ENCODE results near the gene TBC1D22A.

Gene TBC1D22A

GRCh38 chr22:46980392-46980791 is 217.9 kb downstream of the TBC1D22A start:
- CTCF ChIA-PET, result interaction anchor here (1.4 kb wide), 1 partner anchor 10 kb away, joined by 3 read pairs; no protein-coding TSS in a partner anchor
- no peak for DNase-seq (ENCODE audit: low read depth, low spot score)
- H3K4me3 ChIP-seq (ENCODE audit: low read depth, low read length), result no peak overlapping the region
- TF ChIP-seq CTCF (IDR thresholded peaks at IDR 0.05; ENCODE audit: insufficient read depth, low read length, missing control alignments), result no peak
- POLR2A ChIA-PET, result no interaction called here

DNA sequence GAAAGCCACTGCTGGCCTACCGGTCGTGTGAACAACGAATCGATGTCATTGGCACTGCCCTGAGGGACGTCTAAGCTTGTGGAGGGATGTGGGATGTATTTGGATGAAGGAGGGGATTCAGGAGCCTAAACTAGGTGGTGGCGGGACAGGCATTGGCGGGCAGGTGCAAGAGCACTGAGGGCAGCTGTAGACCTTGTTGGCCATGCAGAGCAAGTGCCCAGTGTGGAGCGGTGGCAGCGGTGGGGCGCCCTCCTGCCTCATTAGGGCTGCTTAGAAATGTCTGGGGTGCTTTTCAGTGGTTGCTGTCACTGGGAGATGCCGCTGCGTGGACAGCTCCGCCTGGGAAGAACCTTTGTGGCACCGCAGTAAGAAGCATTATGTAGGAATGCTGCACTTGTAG is 220.2 kb downstream of the TBC1D22A start:
- DNase-seq (ENCODE audit: low read depth, low spot score), result no peak
- no peak for TF ChIP-seq CTCF (IDR thresholded peaks at IDR 0.05; ENCODE audit: insufficient read depth, low read length, missing control alignments)
- CTCF ChIA-PET, result no interaction called here
- H3K4me3 ChIP-seq (ENCODE audit: low read depth, low read length), result no peak overlapping the region
- POLR2A ChIA-PET, result no interaction called here

- POLR2A ChIA-PET, result no interaction called here
These were observed 220.6 kb downstream of the TBC1D22A start for GRCh38 chr22:46983046-46983445.

DNA sequence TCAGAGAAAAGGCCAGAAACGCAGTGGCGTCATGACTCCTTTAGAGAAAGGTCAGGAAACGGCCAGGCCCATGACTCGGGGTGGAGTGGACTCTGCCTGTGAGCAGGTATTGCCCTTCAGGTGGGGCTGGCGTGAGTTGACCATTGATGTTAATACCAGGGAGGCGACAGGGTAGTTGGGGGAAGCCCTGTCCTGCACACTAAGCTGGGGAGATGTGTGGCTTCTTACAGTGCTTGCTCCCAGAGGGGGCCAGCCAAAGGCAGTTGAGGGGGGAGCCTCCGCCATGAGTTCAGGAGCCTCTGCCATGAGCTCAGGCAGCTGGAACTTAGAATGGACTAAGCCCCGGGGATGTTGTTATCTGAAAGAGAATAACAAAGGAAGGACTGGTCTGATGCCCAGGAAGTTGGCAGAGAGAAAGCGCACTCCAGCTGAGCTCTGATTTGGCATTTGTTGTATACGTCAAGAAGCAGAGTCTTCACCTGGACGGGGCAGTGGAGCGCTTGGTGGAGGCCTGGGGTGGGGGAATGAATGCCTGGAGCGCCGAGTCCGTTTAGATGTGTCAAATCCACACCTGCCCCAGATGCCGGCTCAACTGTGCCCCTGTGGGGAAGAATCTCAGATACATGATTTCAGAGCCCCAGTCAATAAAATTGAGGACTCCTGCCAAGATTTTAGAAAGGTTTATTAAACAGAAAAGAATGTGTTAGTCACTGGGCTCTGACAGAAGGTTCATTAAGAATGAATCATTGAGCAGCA is 222.5 kb downstream of the TBC1D22A start:
- no peak for TF ChIP-seq CTCF (IDR thresholded peaks at IDR 0.05; ENCODE audit: insufficient read depth, low read length, missing control alignments)
- POLR2A ChIA-PET, result interaction anchor here (1.0 kb wide), 1 partner anchor 9 kb away, joined by 3 read pairs; no protein-coding TSS in a partner anchor
- H3K4me3 ChIP-seq (ENCODE audit: low read depth, low read length), result no peak overlapping the region
- CTCF ChIA-PET, result interaction anchor here (0.8 kb wide), 1 partner anchor 43 kb away, joined by 3 read pairs; no protein-coding TSS in a partner anchor
- peak; percentile 31 for DNase-seq (ENCODE audit: low read depth, low spot score)

More at GRCh38 chr22:46983046-46983445, 220.6 kb downstream of the TBC1D22A start:
- TF ChIP-seq CTCF (IDR thresholded peaks at IDR 0.05; ENCODE audit: insufficient read depth, low read length, missing control alignments), result no peak
- CTCF ChIA-PET, result interaction anchor here (0.7 kb wide), 1 partner anchor 99 kb away, joined by 3 read pairs; no protein-coding TSS in a partner anchor
- H3K4me3 ChIP-seq (ENCODE audit: low read depth, low read length), result no peak overlapping the region
- no peak for DNase-seq (ENCODE audit: low read depth, low spot score)

- POLR2A ChIA-PET, result interaction anchor here (1.0 kb wide), 1 partner anchor 9 kb away, joined by 3 read pairs; no protein-coding TSS in a partner anchor
- no peak for DNase-seq (ENCODE audit: low read depth, low spot score)
- no peak overlapping the region for H3K4me3 ChIP-seq (ENCODE audit: low read depth, low read length)
- TF ChIP-seq CTCF (IDR thresholded peaks at IDR 0.05; ENCODE audit: insufficient read depth, low read length, missing control alignments), result no peak
- CTCF ChIA-PET, result interaction anchor here (0.8 to 1.6 kb wide), 2 partner anchors 43 to 182 kb away, joined by 3 read pairs; no protein-coding TSS in a partner anchor
These were observed 223.0 kb downstream of the TBC1D22A start for GRCh38 chr22:46985507-46985882.

- no peak for TF ChIP-seq CTCF (IDR thresholded peaks at IDR 0.05; ENCODE audit: insufficient read depth, low read length, missing control alignments)
- ChIA-PET CTCF (interaction anchor here (0.7 to 1.6 kb wide), 2 partner anchors 26 to 183 kb away, joined by 3 read pairs; no protein-coding TSS in a partner anchor), POLR2A (no interaction called here)
- no peak for DNase-seq (ENCODE audit: low read depth, low spot score)
- no peak overlapping the region for H3K4me3 ChIP-seq (ENCODE audit: low read depth, low read length)
These were observed 224.3 kb downstream of the TBC1D22A start for GRCh38 chr22:46986788-46987187.
